NCI-H1436 (cell line): ENCODE data around the gene GPATCH8.
"Not testable (repeated sequence)": the region's sequence is repeated elsewhere in the genome, so short reads cannot be mapped to it uniquely, and the experiment has no call there.

Source experiments
- DNase-seq: peaks from one replicate; lab custom pipeline; 2025; lab: John Stamatoyannopoulos, UW

GPATCH8 gene

DNA sequence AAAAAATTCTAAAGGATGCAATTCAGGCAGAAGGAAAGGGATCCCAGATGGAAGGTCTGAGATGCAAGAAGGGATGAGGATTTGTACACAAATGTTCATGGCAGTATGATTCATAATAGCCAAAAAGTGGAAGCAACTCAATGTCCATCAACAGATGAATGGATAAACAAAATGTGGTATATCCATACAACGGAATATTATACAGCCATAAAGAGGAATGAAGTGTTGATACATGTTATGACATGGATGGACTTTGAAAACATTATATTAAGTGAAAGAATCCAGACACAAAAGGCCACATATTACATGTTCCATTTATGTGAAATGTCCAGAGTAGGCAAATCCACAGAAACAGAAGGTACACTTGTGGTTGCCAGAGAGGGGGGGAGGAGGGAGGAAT, 23.9 kb upstream of the GPATCH8 start:
- DNase-seq, result no peak

DNA sequence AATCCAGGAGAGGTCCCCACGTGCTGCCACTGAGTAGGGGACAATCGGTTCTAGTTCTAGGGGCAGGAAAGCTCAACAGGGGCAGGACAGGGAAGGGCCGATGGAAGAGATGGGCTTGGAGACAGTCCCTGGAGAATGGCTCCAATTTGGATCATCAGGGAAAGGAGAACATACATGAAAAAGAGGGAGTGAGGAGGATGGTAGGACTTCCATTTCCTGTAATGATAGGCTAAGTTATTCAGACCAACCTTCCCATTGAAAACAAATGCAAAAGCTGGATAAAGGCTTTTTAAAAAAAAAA, 20.4 kb upstream of the GPATCH8 start:
- no peak for DNase-seq

GRCh38 chr17:44522883-44523671, 19.9 kb upstream of the GPATCH8 start:
- DNase-seq, result peak; percentile 65

DNA sequence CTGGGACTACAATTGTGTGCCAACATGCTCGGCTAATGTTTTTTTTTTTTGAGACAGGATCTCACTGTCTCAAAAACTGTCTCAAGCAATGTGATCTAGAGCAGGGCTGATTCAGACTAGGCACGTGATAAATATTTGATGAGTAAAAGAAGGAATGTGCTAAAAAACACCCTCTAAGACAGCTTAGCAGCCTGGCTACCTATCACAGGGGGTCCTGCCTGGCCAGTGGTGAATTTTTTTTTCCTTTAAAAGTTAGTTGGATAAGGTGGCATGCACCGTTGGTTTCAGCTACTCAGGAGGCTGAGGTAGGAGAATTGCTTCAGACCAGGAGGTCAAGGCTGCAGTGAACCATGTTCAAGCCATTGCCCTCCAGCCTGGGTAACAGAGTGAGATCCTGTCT, 14.8 kb upstream of the GPATCH8 start:
- DNase-seq, result no peak

DNA sequence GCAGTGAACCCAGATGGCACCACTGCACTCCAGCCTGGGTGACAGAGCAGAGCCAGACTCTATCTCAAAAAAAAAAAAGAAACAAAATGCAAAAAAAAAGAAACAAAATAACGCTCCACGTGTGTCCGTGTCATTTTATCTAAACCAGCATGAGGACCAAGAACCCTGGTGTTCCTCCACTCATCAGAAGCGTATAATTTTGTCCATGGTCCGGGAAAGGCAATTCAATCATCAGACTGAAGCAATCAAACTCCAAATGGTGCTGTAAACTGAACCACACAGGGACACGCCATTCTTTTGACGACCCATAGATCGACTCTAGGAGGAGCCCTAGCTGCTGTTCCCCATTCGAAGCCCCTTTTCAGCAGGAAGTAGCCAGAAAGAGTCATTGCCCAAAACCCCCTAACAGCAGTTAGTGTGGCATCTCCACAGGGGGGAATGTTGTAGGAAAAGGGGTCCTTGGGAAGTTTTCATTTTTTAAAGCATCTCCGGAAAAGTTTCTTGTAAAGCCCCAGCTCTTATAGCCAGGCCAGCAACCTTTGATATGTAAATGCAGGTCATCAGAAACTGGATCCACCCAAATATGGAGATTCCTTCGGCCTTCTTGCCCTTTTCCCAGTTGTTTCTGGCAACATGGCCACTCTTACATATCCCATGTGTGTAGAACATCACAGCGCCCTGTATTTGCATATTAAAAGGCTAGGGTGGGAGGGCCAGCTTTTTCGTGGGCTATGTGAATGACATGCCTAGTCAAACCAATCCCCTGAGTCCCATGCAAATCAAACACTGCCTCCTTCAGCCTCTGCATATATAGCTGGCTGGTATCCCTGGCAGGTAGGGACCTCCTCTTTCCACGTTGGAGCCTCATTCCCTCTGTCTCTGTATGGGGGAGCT, 8.3 kb upstream of the GPATCH8 start:
- DNase-seq, result peak; percentile 63

DNA sequence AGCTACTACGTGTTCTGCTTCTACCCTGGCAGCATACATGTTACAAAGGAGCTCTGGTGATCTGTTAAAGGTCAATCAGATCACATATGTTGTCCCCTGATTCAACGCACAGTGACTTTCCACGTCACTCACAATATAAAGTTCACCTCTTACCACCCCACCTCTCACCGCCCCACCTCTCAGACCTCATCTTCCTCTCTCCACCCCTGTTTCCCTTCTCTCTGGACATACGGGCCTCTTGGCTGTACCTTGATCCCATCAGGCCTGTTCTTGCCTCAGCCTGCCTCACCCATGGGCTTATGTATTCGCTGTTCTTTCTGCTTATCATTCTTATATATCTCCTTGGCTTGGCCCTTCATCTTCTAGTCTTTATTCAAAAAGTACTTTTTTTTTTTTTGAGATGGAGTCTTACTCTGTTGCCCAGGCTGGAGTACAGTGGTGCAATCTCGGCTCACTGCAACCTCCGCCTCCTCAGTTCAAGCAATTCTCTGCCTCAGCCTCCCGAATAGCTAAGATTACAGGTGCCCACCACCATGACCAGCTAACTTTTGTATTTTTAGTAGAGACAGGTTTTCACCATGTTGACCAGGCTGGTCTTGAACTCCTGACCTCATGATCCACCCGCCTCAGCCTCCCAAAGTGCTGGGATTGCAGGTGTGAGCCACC, 3.9 kb upstream of the GPATCH8 start:
- DNase-seq, result not testable (repeated sequence)

GRCh38 chr17:44502598-44503146, 534 bp downstream of the GPATCH8 start:
- peak; percentile 28 for DNase-seq

DNA sequence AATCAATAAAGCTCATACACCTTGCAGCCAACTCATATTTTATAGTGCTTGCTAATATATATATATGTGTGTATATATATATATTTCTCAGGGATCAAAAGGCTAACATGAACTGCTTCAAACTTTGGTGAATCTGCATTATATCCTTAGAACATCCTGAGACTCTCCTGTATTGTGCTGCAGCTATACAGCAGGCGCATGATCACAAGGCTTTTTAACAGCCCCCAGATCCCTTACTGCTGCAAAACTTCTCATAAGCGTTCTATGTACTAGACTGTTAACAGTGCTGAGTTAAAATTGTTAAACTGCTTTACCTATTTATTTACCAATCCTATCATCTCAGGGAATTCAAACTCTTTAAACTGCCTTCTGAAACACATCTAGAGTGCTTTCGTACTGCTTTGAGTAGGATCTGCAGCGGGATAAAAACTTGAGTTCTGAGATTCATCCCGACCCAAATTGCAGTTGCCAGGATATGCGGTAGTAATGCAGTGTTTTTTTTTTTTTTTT, 1.3 kb downstream of the GPATCH8 start:
- DNase-seq, result no peak

DNA sequence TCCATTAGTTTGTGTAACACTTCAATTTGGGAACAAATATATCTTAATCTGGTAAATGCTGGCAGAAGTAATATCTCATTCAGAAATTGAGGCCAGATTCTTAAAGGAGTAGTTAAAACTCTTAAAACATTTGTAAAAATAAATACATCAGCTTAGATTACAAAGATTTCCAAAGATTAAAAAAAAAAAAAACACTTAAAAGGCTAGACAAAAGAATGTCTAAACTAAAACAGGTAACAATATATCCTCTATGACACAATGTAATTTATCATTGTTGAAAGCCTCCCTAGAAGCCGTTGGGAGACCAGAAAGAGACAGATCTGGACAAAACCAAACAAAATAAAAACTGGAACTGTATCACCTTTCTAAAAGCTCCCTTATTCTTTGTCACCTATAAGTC, 3.5 kb downstream of the GPATCH8 start:
- DNase-seq, result no peak

GRCh38 chr17:44496815-44497214, 6.4 kb downstream of the GPATCH8 start:
- DNase-seq, result no peak

GRCh38 chr17:44493339-44493738, 9.9 kb downstream of the GPATCH8 start:
- no peak for DNase-seq

- DNase-seq, result no peak
Measured at GRCh38 chr17:44492706-44493272, 10.4 kb downstream of the GPATCH8 start.

- no peak for DNase-seq
Measured at GRCh38 chr17:44489581-44489980, 13.6 kb downstream of the GPATCH8 start.

GRCh38 chr17:44487170-44487569, 16.0 kb downstream of the GPATCH8 start:
- DNase-seq, result no peak

GRCh38 chr17:44473367-44473766, 29.8 kb downstream of the GPATCH8 start:
- DNase-seq, result no peak

- DNase-seq, result no peak
Measured at GRCh38 chr17:44469676-44470075, 33.5 kb downstream of the GPATCH8 start.

GRCh38 chr17:44467108-44467507, 36.1 kb downstream of the GPATCH8 start:
- no peak for DNase-seq

DNA sequence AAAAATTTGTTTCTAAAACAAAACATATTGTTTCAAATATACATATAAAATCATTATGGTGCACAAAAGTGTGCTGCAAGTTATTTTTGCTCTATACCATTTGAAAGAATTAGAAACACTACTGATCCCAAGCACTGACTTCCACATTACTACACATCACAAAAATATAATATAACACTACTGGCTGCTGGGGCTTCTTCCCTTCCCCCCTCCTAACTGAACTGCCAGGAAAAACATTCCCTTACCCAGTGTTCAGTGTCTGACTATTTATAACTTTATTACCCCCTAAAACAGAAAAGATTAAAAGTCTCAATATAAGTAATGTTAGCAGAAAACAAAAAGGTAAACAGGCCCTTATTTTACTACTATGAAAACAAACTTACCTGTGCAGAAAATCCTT, 36.9 kb downstream of the GPATCH8 start:
- no peak for DNase-seq

DNA sequence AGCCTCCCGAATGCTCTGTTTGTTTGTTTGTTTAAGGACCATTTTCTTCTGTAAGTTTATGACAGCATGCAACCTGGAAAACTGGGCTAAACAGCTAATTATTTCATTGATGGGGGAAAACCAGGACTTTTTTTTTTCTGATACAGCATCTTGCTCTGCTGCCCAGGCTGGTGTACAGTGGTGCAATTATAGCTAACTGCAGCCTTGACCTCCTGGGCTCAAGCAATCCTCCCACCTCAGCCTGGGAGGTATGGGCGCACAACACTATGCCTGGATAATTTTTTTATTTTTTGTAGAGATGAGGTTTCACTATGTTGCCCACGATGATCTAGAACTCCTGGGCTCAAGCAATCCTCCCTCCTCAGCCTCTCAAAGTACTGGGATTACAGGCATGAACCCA, 37.3 kb downstream of the GPATCH8 start:
- no peak for DNase-seq

- no peak for DNase-seq
Measured at GRCh38 chr17:44465276-44465675, 37.9 kb downstream of the GPATCH8 start.

DNA sequence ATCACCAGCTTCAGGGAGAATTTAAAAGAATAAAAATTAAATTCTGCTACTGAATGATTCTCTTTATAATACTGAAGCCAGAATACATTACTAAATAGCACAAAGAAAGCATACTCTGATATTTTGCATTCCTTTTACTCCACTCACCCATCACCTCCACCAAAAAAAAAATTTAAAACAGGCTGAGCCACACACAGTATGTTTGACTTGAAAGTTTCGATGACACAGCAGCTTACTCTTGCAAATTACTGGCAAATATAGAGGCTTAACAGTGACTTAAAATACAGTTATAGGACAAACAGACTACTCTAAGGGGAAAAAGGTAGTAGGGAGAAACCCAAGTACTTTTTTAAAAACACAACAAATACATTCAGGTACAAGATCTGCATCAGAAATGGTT, 39.2 kb downstream of the GPATCH8 start:
- no peak for DNase-seq

- no peak for DNase-seq
Measured at GRCh38 chr17:44451832-44452231, 51.4 kb downstream of the GPATCH8 start.
